GM21717 (cell line): ENCODE data around the gene TGM3.

Experiments
- ATAC-seq: cut with Tn5 transposase; IDR thresholded peaks from one replicate; pipeline ENCODE4 v1.9.1; 2021; ENCODE audit warnings: mild to moderate bottlenecking, moderate library complexity; ENCODE audit not compliant: unreplicated experiment

The TGM3 gene

GRCh38 chr20:2335096-2335870, 39.5 kb downstream of the TGM3 start:
- ATAC-seq: no peak

GRCh38 chr20:2336471-2336870, 40.7 kb downstream of the TGM3 start:
- no peak for ATAC-seq

- ATAC-seq: no peak
Measured at GRCh38 chr20:2337142-2337541, 41.3 kb downstream of the TGM3 start.

GRCh38 chr20:2338411-2339066, 42.7 kb downstream of the TGM3 start:
- ATAC-seq: no peak

DNA sequence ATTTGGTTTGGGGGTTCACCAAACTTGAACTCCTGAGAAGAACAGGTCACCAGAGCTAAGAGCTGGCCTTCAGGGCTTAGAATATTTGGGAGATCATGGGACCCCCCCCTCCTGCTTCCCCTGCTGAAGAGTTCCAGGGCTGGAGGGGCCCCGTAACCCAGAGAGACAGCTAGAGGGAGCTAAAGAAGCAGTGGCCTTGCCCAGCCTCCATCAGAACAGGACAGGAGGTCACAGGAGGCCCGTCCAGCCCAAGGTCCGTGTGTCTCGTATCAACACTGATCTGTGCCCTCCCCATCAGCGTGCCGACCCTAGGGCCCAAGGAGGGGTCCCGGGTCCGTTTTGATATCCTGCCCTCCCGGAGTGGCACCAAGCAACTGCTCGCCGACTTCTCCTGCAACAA, 44.3 kb downstream of the TGM3 start:
- no peak for ATAC-seq

DNA sequence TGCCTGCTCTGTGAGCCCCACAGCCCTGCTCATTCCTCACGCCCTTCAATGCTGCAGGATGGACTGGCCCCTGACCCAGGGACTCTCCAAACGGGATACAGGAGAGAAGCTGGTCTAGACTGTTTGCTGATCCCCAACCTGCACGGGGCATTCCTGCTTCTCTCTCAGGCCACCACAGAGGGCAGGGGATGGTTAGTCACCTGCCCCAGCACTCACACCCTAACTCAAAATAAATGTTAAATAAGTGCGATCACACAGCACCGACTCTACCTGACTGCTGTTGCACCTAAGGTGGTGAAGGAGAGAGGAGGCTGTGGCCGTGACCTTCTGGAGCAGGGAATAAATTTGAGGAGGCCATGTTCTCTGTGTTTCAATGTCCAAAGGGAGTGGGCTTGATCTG, 45.0 kb downstream of the TGM3 start:
- no peak for ATAC-seq

DNA sequence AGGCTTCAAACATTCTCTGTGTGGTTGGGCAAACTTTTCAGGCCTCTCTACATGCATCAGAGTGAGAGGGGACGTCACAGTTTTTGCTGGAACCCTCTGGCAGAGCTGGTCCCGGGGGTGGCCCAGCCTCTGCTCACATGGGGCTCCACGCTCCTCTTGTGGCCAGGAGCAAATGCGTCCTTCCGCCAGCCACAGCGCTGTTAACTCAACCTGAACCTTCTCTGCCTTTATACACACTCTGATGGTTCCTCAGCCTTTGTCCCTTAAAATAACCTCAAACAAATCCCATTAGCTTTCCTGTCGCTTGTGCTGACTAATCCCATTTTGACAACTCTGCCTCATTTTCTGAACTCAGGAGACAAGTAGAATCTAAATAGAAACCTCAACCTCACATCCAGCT, 45.5 kb downstream of the TGM3 start:
- ATAC-seq: no peak

GRCh38 chr20:2342243-2342642, 46.4 kb downstream of the TGM3 start:
- ATAC-seq: no peak

- no peak for ATAC-seq
Measured at GRCh38 chr20:2346188-2346587, 50.4 kb downstream of the TGM3 start.

DNA sequence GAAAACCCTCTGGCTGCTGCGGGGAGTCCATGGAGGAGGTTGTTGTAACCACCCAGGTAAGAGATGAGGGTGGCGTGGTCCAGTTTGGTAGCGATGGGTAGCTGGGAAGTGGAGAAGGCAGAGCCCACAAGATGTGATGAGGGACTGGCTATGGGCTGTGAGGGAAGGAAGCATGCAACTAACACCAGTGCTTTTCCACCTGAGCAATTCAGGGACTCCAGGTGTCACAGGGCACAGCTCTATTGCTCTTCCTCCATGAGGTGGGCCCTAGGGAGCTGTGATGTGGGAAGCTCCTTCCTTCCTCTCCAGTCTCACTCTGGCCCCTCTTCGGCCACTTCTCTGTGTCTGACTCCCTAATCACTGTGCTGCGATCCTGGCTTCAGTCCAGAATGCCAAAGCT, 52.5 kb downstream of the TGM3 start:
- no peak for ATAC-seq

DNA sequence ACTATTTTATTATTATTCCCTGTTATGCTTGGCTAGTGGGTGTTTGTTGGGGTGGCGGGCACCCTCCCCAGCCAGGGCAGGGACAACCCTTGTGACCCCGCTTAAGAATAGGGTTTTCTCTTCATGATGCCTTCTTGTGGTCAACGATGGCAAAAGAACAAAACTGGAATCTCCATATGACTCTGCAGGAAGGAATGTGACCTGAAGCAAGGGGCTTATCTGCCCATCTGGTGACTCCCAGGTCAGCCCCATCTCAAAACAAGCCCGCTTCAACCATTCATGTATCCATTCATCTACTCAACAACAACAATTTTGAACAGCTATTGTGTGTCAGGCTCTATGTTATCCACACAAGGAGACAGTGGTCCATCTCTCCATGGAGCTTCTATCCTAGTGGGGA, 54.0 kb downstream of the TGM3 start:
- no peak for ATAC-seq

DNA sequence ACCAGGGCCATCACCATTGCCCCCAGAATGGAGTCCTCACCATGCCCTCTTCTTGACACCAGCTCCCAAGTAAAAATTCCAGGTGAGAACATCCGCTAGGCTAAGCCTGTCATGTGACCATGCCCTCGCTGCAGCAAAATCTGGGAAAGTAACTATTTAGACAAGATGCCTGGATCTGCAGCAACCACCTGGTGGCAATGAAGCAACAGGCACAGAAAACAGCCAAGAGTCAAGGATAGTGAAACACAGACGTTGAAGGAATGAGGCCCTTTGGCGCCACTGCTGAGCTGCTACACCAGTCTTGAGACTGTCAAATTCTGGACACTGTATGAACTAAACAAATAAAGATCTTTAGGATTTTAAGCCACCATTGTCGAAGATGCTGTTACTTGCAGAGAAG, 54.8 kb downstream of the TGM3 start:
- no peak for ATAC-seq

GRCh38 chr20:2353231-2353630, 57.4 kb downstream of the TGM3 start:
- no peak for ATAC-seq

GRCh38 chr20:2357114-2357513, 61.3 kb downstream of the TGM3 start:
- ATAC-seq: no peak

GRCh38 chr20:2358006-2358405, 62.2 kb downstream of the TGM3 start:
- no peak for ATAC-seq

- ATAC-seq: no peak
Measured at GRCh38 chr20:2361035-2361593, 65.3 kb downstream of the TGM3 start.

- no peak for ATAC-seq
Measured at GRCh38 chr20:2363187-2363586, 67.4 kb downstream of the TGM3 start.

GRCh38 chr20:2363587-2363986, 67.8 kb downstream of the TGM3 start:
- no peak for ATAC-seq

DNA sequence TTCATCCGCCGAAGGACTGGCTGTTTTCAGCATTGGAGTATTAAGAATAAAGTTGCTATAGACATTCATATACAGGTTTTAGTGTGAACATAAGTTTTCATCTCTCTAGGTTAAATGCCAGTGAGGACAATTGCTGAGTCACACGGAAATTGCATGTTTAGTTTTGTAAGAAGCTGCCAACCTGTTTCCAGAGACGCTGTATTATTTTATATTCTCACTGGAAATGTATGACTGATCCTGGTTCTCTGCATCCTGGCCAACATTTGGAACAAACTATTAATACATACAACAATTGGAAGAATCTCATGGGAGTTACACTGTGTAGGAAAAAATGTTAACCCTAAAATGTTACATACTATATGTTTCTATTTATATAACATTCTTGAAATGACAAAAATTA, 68.2 kb downstream of the TGM3 start:
- no peak for ATAC-seq

- no peak for ATAC-seq
Measured at GRCh38 chr20:2365091-2365490, 69.3 kb downstream of the TGM3 start.

DNA sequence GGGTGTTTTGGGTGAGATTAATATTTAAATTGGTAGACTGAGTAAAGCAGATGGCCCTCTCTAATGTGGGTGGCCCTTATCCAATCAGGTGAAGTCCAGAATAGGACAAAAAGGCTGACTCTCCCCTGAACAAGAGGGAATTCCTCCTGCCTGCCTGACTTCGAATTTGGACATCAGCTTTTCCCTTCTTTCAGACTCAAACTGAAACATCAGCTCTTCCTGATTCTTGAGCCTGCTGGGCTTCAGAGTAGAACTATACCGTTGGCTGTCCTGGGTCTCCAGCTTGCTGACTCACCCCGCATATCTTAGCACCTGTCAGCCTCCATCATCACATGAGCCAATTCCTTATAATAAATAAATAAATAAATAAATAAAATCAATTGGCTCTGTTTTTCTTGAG, 69.9 kb downstream of the TGM3 start:
- ATAC-seq: no peak

GRCh38 chr20:2368621-2369020, 72.8 kb downstream of the TGM3 start:
- no peak for ATAC-seq
